Gastroesophageal sphincter (tissue), 4 donors: ENCODE data around the gene DNAH9. TPM values are rescaled to one million over a fixed set of nuclear protein-coding genes. Genes with fewer than 3 reads are reported as not detected.

ENCODE experiments used
- ATAC-seq: fragments of 150-250 bp; one replicate; pipeline ENCODE4 v1.9.1; 2016; ENCODE audit warnings: mild to moderate bottlenecking, moderate library complexity
- H3K27ac ChIP-seq, 4 donors: fragments of 200-600 bp; sonication (generic) in 3 of 4; 1 replicate in 3 of 4; 2 replicates in 1 of 4; pipeline ENCODE4 v1.5.1; 2016 to 2019
- H3K27me3 ChIP-seq: fragments of 200-600 bp; sonication (generic); one replicate; pipeline ENCODE4 v1.5.1; 2019
- H3K36me3 ChIP-seq, 2 donors: fragments of 200-600 bp; sonication (generic); one replicate each; pipeline ENCODE4 v1.5.1; 2019; ENCODE audit warnings: control low read depth in 1 of 2
- H3K4me1 ChIP-seq, 3 donors: fragments of 200-600 bp; sonication (generic); 1 replicate in 2 of 3; 2 replicates in 1 of 3; pipeline ENCODE4 v1.5.1; 2016 to 2019; ENCODE audit warnings: control low read depth in 2 of 3
- H3K4me3 ChIP-seq, 2 donors: fragments of 200-600 bp; sonication (generic); one replicate each; pipeline ENCODE4 v1.5.1; 2019; ENCODE audit warnings: mild to moderate bottlenecking in 1 of 2, moderate library complexity in 1 of 2
- H3K9me3 ChIP-seq, 3 donors: fragments of 200-600 bp; sonication (generic); one replicate each; pipeline ENCODE4 v1.5.1; 2017 to 2019; ENCODE audit warnings: control low read depth in 2 of 3
- EP300 ChIP-seq: sonication (generic); formaldehyde crosslinking; IDR thresholded peaks from one replicate; pipeline ENCODE4 v1.6.1; 2017; ENCODE audit warnings: antibody characterized with exemption, mild to moderate bottlenecking
- POLR2A ChIP-seq, 2 donors: fragments of 450-650 bp; IDR thresholded peaks; one replicate each; pipeline ENCODE4 v1.6.1; 2017; ENCODE audit warnings: antibody characterized with exemption in 2 of 2, mild to moderate bottlenecking in 2 of 2, moderate library complexity in 1 of 2
- POLR2AphosphoS5 ChIP-seq: sonication (generic); formaldehyde crosslinking; IDR thresholded peaks from one replicate; pipeline ENCODE4 v1.6.1; 2017; ENCODE audit warnings: antibody characterized with exemption
- WGBS, 2 donors: methylation state at CpG; one replicate each; pipeline ENCODE4 v1.1.5; 2018; ENCODE audit warnings: low coverage in 1 of 2; 5-methylcytosine and 5-hydroxymethylcytosine counted together
- total RNA-seq, 4 donors: library from RNA; depleted of rRNA; stranded (reverse); fragments of >200 nt; gene quantifications; one replicate each; pipeline ENCODE4 v1.1.0, GENCODE V29; 2016
- TF ChIP-seq, protein P1 (sequence below), 4 experiments: fragments of 200-600 bp in 2 of 4; fragments of 450-650 bp in 2 of 4; sonication (generic) in 1 of 4; IDR thresholded peaks; one replicate each; pipeline ENCODE4 v1.5.1; 2017 to 2019; ENCODE audit warnings: antibody characterized with exemption in 4 of 4, mild to moderate bottlenecking in 2 of 4, moderate library complexity in 2 of 4

The DNAH9 gene
- total RNA-seq, 4 donors from 2014 or later = 0.12 to 0.15 (median 0.13) TPM; not detected in 1

DNA sequence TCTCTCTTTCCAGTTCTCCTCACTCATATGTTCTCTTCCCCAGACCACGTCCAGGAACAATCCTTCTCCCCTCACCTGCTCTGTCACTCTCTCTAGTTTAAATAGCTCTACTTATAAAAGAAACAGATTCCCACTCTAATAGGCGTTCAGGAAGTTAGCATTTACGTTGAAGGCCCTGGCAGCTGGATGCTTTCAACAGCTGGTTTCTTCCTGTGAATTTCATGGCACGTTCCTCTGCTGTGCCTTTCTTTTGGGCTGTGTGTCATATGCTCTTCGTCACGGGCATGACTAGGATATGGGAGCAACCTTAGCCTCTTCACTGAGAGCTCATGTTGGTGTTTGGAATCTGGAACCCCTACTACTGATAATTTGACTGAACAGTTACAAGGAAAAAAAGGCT lies 325.8 kb downstream of the DNAH9 start:
- Histone ChIP-seq H3K27me3 (no peaks in the 10 kb centered on the region), H3K27ac (no peak overlapping the region), H3K9me3 (no peaks in the 10 kb centered on the region), H3K4me1 (no peaks in the 10 kb centered on the region), H3K36me3 (no peaks in the 10 kb centered on the region), H3K4me3 (no peak overlapping the region)
- no peak for ATAC-seq
- TF ChIP-seq POLR2AphosphoS5 (no peak), POLR2A (IDR thresholded peaks at IDR 0.05) (no peak), EP300 (no peak)
- TF ChIP-seq, protein P1, sequence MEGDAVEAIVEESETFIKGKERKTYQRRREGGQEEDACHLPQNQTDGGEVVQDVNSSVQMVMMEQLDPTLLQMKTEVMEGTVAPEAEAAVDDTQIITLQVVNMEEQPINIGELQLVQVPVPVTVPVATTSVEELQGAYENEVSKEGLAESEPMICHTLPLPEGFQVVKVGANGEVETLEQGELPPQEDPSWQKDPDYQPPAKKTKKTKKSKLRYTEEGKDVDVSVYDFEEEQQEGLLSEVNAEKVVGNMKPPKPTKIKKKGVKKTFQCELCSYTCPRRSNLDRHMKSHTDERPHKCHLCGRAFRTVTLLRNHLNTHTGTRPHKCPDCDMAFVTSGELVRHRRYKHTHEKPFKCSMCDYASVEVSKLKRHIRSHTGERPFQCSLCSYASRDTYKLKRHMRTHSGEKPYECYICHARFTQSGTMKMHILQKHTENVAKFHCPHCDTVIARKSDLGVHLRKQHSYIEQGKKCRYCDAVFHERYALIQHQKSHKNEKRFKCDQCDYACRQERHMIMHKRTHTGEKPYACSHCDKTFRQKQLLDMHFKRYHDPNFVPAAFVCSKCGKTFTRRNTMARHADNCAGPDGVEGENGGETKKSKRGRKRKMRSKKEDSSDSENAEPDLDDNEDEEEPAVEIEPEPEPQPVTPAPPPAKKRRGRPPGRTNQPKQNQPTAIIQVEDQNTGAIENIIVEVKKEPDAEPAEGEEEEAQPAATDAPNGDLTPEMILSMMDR (IDR thresholded peaks at IDR 0.05) = no peak
- 29 to 43% methylated on average over 6 of the region's 6 CpGs for WGBS, 2 donors

DNA sequence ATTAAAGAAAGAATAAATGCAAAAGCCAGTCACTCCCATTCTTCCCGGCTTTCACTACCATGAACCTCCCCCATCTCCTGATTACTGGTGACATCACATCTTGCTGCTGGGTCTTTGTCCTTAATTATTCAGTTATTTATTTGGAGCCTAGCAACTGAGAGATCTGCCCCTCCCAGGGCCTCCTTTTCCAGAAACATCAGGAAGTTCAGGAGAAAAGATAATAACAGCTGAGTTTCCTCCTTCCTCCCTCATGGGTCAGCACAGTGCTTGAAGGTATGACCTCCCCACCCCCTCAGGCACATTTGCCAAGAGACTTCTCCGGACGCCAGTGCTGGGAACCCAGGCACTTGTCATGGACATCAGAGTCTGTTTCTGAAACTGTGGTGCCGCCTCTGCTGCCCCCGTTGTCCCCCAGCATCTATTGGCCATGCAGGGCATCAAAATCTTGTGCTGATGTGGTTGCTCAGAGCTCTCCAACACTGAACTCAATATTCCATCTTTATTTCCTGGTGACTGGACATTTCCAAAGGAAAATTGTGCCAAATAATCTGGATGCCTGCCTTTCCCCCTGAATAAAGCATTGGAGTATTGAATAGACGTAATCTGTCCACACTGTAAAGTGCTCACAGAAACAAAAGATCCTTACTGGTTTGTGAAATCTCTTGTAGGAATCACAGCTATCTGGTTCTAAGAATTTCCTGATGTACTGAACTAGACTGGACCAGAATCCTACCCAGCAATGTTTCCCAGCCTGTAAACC lies 327.2 kb downstream of the DNAH9 start:
- Histone ChIP-seq H3K9me3 (no peaks in the 10 kb centered on the region), H3K27ac (peak overlapping the region in 2 of 4 donors; percentile 22 to 35), H3K4me1 (no peaks in the 10 kb centered on the region), H3K36me3 (no peaks in the 10 kb centered on the region), H3K4me3 (no peak overlapping the region), H3K27me3 (no peaks in the 10 kb centered on the region)
- ATAC-seq = peak; percentile 46
- WGBS, 2 donors = 57 to 64% methylated on average over 4 of the region's 6 CpGs
- TF ChIP-seq POLR2AphosphoS5 (no peak), EP300 (no peak), POLR2A (IDR thresholded peaks at IDR 0.05) (no peak)
- TF ChIP-seq, protein P1 (IDR thresholded peaks at IDR 0.05) = no peak

DNA sequence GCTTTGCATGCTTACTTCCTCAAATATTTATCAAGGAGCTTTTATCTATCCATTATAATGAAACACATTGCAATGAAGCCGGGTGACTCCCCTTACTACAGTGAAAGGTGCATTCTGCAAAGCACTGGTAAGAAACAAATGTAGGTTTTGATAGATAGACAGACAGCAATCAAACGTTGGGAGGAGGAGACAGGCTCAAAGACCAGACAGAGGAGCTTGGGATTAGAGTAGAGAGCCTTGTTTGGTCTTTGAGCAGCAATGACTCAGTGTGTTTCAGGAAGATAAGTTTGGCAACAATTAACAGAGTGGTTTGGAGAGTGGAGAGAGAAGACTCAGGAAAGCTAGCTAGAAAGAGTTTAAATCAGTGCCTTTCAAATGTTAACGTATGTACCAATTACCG lies 330.2 kb downstream of the DNAH9 start:
- no peaks in the 10 kb centered on the region for H3K36me3 ChIP-seq
- no peak overlapping the region for H3K4me3 ChIP-seq
- TF ChIP-seq EP300 (no peak), POLR2AphosphoS5 (no peak), POLR2A (IDR thresholded peaks at IDR 0.05) (no peak)
- TF ChIP-seq, protein P1 (IDR thresholded peaks at IDR 0.05) = no peak
- no peaks in the 10 kb centered on the region for H3K9me3 ChIP-seq
- no peak overlapping the region for H3K27ac ChIP-seq
- H3K27me3 ChIP-seq = no peaks in the 10 kb centered on the region
- WGBS, 2 donors = 57 to 67% methylated on average over 3 to 4 of the region's 4 CpGs
- no peak for ATAC-seq
- no peaks in the 10 kb centered on the region for H3K4me1 ChIP-seq

DNA sequence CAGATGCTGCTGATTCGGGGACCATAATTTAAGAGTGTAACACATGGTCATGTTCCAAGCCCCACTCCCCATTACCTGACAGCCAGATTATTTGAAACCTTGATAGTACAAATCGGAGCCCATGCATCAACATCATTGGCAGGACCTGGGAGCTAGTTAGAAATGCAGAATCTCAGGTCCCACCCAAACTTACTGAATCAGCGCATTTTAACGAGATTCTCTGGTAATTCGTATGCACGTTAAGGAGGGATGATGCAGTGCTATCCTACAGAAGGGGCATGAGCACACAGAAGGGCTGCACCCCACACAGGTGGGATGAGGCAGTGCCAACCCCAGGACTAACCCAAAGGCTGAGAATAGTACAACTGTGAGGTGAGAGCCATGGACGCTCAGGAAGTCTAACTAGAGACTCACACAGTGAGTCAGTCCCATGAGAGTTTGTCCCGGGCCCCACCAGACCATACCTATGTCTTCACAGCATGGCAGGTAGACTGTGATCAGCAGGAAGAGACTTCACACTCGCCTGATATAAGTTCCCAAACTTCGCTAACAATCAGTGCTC lies 334.1 kb downstream of the DNAH9 start:
- no peak for ATAC-seq
- Histone ChIP-seq H3K9me3 (no peaks in the 10 kb centered on the region), H3K4me3 (no peak overlapping the region), H3K27me3 (peaks cover 2% of the 10 kb centered on the region), H3K27ac (no peak overlapping the region), H3K4me1 (no peaks in the 10 kb centered on the region), H3K36me3 (no peaks in the 10 kb centered on the region)
- TF ChIP-seq POLR2A (IDR thresholded peaks at IDR 0.05) (no peak), POLR2AphosphoS5 (no peak), EP300 (no peak)
- TF ChIP-seq, protein P1 (IDR thresholded peaks at IDR 0.05) = no peak
- WGBS, 2 donors = 95 to 98% methylated on average over 3 to 7 of the region's 10 CpGs
